Body of pancreas (tissue), 4 donors: ENCODE data around the gene MYCBP2.

Source experiments
- POLR2A ChIP-seq, 3 donors: fragments of 450-650 bp; IDR thresholded peaks; one replicate each; pipeline ENCODE4 v1.6.1; 2016; ENCODE audit warnings: antibody characterized with exemption in 3 of 3, mild to moderate bottlenecking in 2 of 3
- TF ChIP-seq, protein P1 (sequence below), 7 experiments: fragments of 450-650 bp in 4 of 7; fragments of 200-600 bp in 3 of 7; sonication (generic) in 3 of 7; IDR thresholded peaks; one replicate each; pipeline ENCODE4 v1.5.1; 2016 to 2019; ENCODE audit warnings: antibody characterized with exemption in 7 of 7

DNA sequence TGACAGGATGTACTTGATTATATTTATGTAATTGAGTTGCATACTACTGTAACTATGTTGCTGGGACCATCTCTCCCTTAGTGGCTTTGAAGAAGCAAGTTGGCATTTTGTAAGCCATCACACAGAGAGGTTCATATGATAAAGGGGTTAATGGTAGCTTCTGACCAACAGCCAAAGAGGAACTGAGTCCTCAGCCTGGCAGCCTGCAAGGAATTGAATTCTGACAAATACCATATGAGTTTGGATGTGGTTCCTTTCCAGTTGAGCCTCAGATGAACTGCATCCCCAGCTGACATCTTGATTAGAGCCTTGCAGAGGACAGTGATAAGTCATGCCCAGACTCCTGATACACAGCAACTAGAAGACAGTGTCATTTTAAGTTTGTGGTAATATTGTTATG lies 8.6 kb upstream of the MYCBP2 start:
- no peak for TF ChIP-seq POLR2A (IDR thresholded peaks at IDR 0.05)
- TF ChIP-seq, protein P1, sequence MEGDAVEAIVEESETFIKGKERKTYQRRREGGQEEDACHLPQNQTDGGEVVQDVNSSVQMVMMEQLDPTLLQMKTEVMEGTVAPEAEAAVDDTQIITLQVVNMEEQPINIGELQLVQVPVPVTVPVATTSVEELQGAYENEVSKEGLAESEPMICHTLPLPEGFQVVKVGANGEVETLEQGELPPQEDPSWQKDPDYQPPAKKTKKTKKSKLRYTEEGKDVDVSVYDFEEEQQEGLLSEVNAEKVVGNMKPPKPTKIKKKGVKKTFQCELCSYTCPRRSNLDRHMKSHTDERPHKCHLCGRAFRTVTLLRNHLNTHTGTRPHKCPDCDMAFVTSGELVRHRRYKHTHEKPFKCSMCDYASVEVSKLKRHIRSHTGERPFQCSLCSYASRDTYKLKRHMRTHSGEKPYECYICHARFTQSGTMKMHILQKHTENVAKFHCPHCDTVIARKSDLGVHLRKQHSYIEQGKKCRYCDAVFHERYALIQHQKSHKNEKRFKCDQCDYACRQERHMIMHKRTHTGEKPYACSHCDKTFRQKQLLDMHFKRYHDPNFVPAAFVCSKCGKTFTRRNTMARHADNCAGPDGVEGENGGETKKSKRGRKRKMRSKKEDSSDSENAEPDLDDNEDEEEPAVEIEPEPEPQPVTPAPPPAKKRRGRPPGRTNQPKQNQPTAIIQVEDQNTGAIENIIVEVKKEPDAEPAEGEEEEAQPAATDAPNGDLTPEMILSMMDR (IDR thresholded peaks at IDR 0.05), result no peak
